ENCODE results near the gene FGGY.

DNA sequence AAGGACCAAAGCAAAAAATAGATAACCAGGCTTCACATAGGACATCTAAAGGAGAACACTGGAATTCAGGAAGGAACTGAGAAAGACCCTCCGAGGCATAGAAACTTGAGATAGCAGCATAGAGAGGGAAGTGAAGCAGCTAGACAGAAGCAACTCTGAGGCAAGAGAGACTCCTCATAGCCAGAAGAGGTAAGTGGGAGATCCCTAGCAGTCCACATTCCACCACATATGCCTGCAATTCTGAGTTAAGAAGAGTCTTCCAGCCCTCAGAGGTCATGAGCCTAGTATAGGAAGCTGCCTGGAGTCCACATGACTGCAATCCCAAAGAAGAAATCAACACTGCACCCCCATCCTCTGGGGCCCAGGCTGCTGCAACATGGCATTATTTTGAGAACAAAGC is 13.9 kb upstream of the FGGY start:
- TF ChIP-seq, protein P1, sequence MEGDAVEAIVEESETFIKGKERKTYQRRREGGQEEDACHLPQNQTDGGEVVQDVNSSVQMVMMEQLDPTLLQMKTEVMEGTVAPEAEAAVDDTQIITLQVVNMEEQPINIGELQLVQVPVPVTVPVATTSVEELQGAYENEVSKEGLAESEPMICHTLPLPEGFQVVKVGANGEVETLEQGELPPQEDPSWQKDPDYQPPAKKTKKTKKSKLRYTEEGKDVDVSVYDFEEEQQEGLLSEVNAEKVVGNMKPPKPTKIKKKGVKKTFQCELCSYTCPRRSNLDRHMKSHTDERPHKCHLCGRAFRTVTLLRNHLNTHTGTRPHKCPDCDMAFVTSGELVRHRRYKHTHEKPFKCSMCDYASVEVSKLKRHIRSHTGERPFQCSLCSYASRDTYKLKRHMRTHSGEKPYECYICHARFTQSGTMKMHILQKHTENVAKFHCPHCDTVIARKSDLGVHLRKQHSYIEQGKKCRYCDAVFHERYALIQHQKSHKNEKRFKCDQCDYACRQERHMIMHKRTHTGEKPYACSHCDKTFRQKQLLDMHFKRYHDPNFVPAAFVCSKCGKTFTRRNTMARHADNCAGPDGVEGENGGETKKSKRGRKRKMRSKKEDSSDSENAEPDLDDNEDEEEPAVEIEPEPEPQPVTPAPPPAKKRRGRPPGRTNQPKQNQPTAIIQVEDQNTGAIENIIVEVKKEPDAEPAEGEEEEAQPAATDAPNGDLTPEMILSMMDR (IDR thresholded peaks at IDR 0.05) = no peak
- no peak for TF ChIP-seq EZH2 (IDR thresholded peaks at IDR 0.05; ENCODE audit: borderline replicate concordance, insufficient read depth, low read depth, low read length, poor library complexity, severe bottlenecking)
